Progenitor cell of endocrine pancreas (in vitro differentiated cells): ENCODE results near the gene ACTN4. TPM values are rescaled to one million over a fixed set of nuclear protein-coding genes. Genes with fewer than 3 reads are reported as not detected.

ENCODE experiments used
- DNase-seq: peaks from one replicate; pipeline ENCODE4 v3.0.0; 2021; ENCODE audit warnings: low spot score; ENCODE audit not compliant: unreplicated experiment
- H3K27ac Mint-ChIP-seq: 2 replicates; pipeline ENCODE4 v1.8.0; 2021; ENCODE audit warnings: mild to moderate bottlenecking, moderate library complexity, mixed read lengths
- H3K27me3 Mint-ChIP-seq: 2 replicates; pipeline ENCODE4 v1.8.0; 2021; ENCODE audit warnings: mixed read lengths
- H3K36me3 Mint-ChIP-seq: 2 replicates; pipeline ENCODE4 v1.8.0; 2022; ENCODE audit warnings: mixed read lengths; ENCODE audit not compliant: insufficient read depth
- H3K4me1 Mint-ChIP-seq: 2 replicates; pipeline ENCODE4 v1.8.0; 2021; ENCODE audit warnings: low read depth, mixed read lengths
- H3K4me3 Mint-ChIP-seq: 2 replicates; pipeline ENCODE4 v1.8.0; 2021; ENCODE audit warnings: low read depth, mild to moderate bottlenecking, moderate library complexity, mixed read lengths
- H3K9me3 Mint-ChIP-seq: 2 replicates; pipeline ENCODE4 v1.8.0; 2021; ENCODE audit warnings: low read depth, mixed read lengths
- total RNA-seq: library from RNA; stranded (reverse); gene quantifications from 2 replicates; pipeline ENCODE4 v1.2.1, GENCODE V29; 2021
- TF ChIP-seq, protein P1 (sequence below): fragments of 200-600 bp; sonication (generic); IDR thresholded peaks from one replicate; pipeline ENCODE4 v1.5.0; 2021; ENCODE audit warnings: antibody characterized with exemption, mild to moderate bottlenecking; ENCODE audit not compliant: unreplicated experiment

The ACTN4 gene
- total RNA-seq, 1 donor from 2014 or later = 639 TPM

DNA sequence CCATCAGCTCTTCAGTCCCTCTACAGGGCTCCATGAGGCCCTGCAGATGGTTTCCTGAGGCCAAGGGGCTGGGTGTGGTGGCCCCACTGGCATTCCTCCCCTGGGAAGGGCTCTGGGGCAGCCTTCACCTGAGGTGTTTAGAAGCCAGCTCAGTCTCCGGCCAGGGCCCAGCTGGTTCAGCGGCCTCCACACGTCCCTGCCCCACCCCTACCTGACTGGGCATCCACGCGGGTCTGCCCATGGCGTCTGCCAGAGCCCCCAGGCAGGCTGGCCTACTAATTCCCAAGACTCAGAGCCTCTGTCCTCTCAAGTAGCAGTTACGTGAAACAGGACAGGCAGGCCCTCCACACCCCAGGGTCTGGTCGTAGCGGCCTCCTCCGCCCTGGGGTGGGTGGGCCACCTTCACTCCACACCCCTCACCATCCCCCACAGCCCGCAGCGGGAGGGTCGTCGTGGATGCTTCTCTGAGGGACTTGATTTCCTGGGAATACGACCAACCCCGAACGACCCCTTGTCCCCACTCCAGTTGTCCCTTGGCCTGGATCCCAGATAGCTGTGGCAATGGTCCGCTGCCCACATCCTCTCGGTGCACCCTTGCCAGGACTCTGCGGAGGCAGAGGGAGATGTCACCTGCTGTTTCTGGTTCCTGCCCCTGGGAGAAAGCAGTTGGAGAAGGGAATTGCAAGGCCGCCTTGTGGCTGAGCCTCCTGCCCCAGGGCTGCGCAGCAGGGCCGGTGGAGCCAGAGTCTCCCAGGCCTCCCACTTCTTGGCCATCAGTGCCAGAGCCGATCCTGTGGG is 72.5 kb downstream of the ACTN4 start:
- no peak for DNase-seq
- TF ChIP-seq, protein P1, sequence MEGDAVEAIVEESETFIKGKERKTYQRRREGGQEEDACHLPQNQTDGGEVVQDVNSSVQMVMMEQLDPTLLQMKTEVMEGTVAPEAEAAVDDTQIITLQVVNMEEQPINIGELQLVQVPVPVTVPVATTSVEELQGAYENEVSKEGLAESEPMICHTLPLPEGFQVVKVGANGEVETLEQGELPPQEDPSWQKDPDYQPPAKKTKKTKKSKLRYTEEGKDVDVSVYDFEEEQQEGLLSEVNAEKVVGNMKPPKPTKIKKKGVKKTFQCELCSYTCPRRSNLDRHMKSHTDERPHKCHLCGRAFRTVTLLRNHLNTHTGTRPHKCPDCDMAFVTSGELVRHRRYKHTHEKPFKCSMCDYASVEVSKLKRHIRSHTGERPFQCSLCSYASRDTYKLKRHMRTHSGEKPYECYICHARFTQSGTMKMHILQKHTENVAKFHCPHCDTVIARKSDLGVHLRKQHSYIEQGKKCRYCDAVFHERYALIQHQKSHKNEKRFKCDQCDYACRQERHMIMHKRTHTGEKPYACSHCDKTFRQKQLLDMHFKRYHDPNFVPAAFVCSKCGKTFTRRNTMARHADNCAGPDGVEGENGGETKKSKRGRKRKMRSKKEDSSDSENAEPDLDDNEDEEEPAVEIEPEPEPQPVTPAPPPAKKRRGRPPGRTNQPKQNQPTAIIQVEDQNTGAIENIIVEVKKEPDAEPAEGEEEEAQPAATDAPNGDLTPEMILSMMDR = no peak
- Mint-ChIP-seq H3K27me3 (no peaks in the 10 kb centered on the region), H3K36me3 (peaks cover 14% of the 10 kb centered on the region), H3K27ac (peak overlapping the region; percentile 90), H3K9me3 (no peaks in the 10 kb centered on the region), H3K4me3 (no peak overlapping the region), H3K4me1 (peaks cover 28% of the 10 kb centered on the region)

DNA sequence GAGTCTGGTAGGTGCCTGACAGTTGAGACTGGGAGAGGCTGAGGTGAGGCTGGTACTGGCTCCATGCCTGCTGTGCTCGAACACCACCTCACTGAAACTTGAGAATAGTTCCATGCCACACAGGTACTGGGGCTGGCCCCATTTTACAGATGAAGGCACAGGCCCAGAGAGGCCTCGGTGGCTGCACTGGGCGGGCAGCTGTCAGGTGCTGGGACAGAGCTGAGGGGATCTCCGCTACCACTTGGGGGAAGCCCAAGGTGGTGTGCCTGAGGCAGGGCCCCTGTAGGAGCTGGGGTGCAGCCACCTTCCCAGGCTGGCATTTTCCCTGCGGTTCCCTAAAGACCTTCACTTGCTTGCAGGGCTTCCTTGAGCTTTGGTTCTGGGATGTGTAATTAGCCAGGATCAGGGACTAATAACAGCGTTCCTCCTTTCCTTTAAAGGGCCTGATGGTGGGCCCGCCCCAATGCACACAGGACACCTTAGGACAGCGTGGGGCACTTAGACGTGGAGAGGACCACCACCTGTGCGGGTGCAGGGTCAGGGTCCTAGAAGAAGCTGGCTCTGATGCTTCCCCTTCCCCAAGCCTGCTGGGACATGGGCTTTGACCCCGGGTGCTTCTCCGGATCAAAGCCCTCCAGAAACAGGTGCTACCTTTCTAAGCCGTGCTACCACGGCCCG is 73.2 kb downstream of the ACTN4 start:
- TF ChIP-seq, protein P1 = no peak
- peak overlapping the region; percentile 98 for H3K27ac Mint-ChIP-seq
- no peaks in the 10 kb centered on the region for H3K9me3 Mint-ChIP-seq
- peaks cover 14% of the 10 kb centered on the region for H3K36me3 Mint-ChIP-seq
- H3K4me3 Mint-ChIP-seq = no peak overlapping the region
- H3K4me1 Mint-ChIP-seq = peaks cover 28% of the 10 kb centered on the region
- no peak for DNase-seq
- no peaks in the 10 kb centered on the region for H3K27me3 Mint-ChIP-seq

DNA sequence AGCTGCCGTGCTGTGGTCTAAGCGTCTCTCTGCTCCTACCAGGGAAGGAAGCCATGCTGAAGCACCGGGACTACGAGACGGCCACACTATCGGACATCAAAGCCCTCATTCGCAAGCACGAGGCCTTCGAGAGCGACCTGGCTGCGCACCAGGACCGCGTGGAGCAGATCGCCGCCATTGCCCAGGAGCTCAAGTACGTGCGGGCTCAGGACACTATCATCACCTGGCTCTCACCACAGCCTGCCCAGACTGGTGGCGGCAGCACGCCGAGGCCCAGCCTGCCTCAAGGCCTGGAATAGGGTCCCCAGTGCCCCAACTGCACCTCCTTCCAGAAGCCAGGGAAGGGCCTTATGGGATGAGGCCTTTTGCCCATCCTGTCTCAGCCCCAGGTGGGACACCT is 74.0 kb downstream of the ACTN4 start:
- H3K36me3 Mint-ChIP-seq = peaks cover 17% of the 10 kb centered on the region

DNA sequence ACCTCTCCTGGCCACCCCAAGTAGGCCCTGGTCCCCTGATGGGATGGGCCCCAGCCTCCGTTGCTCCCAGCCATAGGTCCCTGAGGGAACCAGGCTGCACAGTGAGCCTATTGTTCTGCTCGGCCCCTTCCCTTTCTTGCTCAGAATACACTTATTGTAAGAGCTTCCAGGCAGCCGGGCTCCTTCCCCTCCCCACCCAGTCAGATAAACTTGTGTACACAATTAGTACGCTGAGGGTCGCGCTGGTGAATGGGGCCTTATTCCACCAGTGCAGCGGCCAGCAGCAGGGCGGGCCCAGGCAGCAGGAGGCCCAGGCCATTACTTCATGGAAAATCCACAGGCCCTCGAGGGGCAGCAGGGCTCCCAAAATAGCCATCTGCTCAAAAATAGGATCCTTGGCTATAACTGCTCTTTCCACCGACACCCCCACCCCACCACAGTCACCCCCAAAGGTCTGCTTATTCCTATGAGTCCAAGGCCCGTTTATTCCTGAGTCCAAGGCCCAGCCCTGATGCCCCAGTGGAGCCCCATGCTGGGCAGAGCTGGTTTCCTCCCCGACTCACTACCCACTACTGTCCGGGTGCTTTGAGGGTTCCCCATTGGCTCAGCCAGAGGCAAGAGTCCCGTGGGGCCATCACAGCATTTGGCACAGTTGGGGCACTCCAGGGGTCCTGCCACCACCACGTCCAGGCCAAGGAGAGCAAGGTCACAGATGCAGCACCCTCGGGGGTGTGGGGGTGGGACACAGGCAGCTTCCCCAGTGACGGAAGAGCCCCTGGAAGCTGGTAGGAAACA is 74.7 kb downstream of the ACTN4 start:
- H3K27ac Mint-ChIP-seq = peak overlapping the region; percentile 98
- H3K4me1 Mint-ChIP-seq = peaks cover 28% of the 10 kb centered on the region
- TF ChIP-seq, protein P1 = no peak
- peak overlapping the region; percentile 32 for H3K4me3 Mint-ChIP-seq
- H3K27me3 Mint-ChIP-seq = no peaks in the 10 kb centered on the region
- H3K36me3 Mint-ChIP-seq = peaks cover 15% of the 10 kb centered on the region
- H3K9me3 Mint-ChIP-seq = no peaks in the 10 kb centered on the region
- DNase-seq = peak; percentile 55

More for the DNA sequence above, 74.0 kb downstream of the ACTN4 start:
- H3K4me1 Mint-ChIP-seq = peaks cover 28% of the 10 kb centered on the region
- no peak for DNase-seq
- H3K9me3 Mint-ChIP-seq = no peaks in the 10 kb centered on the region
- no peaks in the 10 kb centered on the region for H3K27me3 Mint-ChIP-seq
- H3K4me3 Mint-ChIP-seq = no peak overlapping the region
- TF ChIP-seq, protein P1 = no peak
- H3K27ac Mint-ChIP-seq = peak overlapping the region; percentile 98
